Stimulated activated CD4-positive, alpha-beta T cell treated with anti-CD3 and anti-CD28 coated beads, Interleukin-15, amount 100 ng/mL, for 24 hours (primary cell): ENCODE measurements around the gene WASF2.
"Not testable (repeated sequence)": the region's sequence is repeated elsewhere in the genome, so short reads cannot be mapped to it uniquely, and the experiment has no call there.

Source experiments
- DNase-seq: peaks from one replicate; pipeline ENCODE4 v3.0.0-alpha.2; 2020

Gene WASF2

GRCh38 chr1:27521336-27521831 lies 31.4 kb upstream of the WASF2 start:
- DNase-seq, result peak; percentile 68

DNA sequence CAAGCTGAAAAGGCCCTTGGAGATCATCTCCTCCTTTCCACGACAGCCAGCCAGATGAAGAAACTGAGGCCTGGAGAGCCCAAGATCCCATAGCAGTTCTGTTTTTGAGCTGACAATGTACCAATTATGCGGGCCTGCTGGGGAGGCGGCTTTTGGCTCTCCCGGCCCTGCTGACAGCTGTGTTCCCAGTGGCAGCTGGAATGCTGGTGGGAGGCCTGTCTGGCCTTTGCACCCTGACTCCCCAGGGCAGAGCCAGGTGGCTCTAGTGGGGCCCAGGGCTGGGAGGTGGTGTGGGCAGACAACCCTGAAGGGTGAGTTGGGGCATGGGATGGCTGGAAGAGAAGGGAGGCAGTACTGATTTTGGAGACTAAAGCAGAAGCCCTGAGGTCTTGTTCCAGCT lies 30.7 kb upstream of the WASF2 start:
- no peak for DNase-seq

GRCh38 chr1:27519331-27520258 lies 29.6 kb upstream of the WASF2 start:
- no peak for DNase-seq

DNA sequence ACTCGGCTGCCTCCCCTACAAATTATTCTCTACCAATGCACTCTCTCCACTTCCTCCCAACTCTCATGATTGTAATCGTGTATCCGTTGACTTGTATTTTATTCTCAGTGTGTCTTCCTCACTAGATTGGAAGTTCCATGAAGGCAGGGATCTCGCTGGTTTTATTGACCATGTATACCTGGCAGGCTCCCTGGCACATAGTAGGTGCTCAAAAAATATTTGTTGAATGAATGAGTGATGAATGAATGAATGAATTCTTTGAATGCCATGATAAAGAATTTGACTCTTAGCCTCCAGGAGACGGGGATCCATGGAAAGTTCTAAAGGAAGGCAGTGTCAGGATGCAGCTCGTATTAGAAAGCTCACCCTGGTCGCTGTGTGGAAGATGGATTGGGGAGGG lies 28.8 kb upstream of the WASF2 start:
- no peak for DNase-seq

- no peak for DNase-seq
Observed at GRCh38 chr1:27517907-27518718, 28.1 kb upstream of the WASF2 start.

- DNase-seq, result no peak
Observed at GRCh38 chr1:27517301-27517700, 27.3 kb upstream of the WASF2 start.

DNA sequence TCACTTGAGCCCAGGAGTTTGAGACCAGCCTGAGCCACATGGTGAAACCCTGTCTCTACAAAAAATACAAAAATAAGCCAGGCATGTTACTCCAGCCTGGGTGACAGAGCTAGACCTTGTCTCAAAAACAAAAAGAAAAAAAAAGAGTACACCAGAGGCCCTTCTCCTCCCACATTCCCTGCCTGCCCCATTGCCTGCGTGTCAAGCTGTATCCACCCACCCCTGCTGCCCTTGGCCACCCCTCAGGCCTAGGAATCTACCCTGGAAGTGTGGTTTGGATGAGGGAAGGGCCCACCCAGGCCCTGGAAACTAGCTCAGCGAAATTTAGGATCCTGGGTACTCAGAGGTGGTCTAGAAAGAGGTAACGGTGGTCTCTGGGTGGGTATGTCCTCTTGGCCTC lies 25.7 kb upstream of the WASF2 start:
- DNase-seq, result no peak

DNA sequence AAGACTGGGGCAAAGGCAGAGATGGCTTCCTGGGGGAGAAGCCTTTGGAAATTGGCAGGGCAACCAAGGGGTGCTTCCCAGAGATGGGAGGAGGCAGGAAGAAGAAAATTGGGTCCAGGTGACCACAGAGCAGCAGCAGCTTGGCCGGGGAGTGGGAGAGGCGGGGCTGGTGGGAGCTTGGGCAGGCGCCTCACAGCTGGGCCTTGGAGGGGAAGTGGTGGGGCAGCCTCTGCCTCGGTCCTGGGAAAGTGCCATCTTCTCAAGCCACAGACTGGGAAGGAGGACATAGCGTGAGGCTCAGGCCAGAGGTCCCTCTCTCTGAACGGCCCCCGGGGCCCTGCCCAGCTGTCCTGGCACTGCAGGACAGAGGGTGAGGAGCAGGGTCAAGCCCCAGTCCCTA lies 24.0 kb upstream of the WASF2 start:
- DNase-seq, result no peak

DNA sequence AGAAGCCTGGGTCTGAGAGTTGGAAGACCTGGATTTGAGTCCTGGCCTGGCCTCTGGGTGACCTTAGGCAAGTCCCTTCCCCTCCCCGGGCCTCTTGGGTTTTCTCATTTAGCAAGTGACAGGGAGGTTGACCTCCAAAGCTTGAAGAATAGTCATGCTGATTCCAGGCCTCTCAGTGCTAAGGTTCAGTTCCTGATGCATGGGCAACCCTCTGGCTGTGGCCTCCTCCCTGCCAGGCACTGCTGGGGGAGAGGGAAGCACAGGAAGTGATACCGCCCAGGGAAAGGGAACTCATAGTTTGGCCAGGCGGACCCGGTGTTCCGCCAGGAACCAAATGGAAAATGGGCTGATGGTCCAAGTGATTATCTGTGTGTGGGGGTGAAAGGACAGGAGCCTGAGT lies 23.6 kb upstream of the WASF2 start:
- DNase-seq, result no peak

GRCh38 chr1:27509127-27510080 lies 19.4 kb upstream of the WASF2 start:
- DNase-seq, result no peak

GRCh38 chr1:27507960-27508665 lies 18.1 kb upstream of the WASF2 start:
- no peak for DNase-seq

DNA sequence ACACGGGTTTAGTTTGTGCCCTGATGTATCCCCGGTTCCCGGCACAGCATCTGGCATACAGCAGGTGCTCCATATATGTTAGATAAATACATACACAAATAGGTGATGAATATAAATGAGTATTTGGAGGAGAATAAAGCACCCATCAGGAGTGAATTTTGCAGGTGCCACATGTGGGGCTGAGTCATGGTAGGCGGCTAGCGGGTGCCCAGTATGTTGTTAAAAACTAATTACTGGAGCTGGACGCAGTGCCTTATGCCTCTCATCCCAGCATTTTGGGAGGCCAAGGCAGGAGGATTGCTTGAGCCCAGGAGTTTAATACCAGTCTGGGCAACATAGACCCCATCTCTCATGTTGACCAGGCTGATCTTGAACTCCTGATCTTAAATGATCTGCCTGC lies 16.7 kb upstream of the WASF2 start:
- no peak for DNase-seq

- no peak for DNase-seq
Observed at GRCh38 chr1:27505420-27505680, 15.4 kb upstream of the WASF2 start.

DNA sequence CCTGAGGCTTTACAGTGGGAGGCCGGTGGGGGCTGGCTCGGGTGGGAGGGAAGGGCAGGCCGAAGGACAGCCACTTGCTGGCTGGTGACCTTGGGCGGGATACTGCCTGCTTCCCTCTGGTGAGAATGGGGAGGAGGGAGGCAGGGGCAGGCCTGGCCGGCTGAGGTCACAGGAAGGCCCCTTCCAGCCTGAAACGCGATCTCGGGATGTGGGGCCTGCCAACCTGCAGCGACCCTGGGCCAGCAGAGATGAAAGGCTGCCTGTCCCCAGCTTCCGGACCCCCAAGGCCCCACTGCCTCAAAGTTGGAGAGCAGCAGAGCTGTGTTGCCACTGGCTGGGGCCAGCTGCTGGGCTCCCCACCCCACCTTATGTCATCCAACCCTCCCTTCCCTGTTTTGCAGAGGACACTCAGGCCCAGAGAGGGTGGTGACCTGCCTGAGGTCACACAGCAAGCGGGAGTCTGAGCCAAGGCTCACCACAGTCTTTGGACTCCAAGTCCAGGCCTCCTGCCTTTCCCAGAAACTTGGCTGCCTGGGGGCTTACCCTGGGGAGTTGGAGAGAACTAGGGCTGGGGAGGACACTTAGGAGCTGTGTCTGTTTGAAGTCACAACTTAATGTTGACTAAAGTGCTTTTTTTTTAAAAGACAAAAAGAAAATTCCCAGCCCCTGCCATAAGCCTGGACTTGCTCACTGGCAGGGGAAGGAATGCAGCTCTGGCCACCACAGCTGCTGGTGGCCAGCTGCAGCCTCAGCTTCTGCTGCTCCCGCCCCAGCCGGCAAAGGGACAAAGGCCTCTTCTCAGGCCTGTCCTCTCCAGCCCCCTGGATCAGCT lies 14.8 kb upstream of the WASF2 start:
- no peak for DNase-seq

DNA sequence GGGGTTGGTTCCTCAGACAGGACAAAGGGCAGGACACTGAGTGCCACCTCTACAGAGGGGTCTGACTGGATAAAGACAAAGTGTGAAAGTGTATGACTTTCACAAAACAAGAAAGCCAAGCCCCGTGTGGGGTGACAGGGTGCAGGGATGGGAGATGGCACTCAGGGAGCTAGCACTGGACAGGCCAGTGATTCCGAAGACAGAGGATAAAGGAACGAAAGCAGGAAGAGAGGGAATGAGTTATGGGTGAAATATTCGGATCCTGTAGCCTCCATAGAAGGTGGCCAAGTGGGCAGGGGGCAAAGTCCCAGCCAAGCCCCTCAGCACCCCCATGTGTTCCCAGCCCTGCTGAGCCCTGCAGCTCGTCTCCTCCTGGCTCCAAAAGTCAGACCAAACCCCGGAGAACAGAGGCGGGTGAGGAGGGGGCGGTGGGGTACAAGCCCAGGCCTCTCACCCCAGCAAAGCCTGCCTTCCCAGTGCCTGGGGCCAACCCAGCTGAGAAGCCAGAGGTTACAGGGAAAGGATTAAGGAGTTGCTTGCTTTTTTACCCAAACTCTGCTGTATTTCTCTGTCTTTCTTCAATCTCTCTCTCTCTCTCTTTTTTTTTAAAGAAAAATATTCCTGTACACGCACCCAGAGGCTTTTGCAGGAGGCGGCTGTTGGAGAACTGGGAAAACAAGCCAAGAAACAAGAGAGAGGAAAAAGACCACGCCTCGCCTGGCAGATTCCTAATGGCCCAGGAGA lies 14.0 kb upstream of the WASF2 start:
- no peak for DNase-seq

- no peak for DNase-seq
Observed at GRCh38 chr1:27503033-27503432, 13.1 kb upstream of the WASF2 start.

DNA sequence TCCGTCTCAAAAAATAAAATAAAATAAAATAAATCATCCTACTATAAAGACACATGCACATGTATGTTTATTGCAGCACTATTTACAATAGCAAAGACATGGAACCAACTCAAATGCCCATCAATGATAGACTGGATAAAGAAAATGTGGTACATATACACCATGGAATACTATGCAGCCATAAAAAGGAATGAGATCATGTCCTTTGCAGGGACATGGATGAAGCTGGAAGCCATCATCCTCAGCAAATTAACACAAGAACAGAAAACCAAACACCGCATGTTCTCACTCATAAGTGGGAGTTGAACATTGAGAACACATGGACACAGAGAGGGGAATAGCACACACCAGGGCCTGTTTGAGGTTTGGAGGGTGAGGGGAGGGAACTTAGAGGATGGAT lies 11.2 kb upstream of the WASF2 start:
- not testable (repeated sequence) for DNase-seq

GRCh38 chr1:27499142-27499541 lies 9.2 kb upstream of the WASF2 start:
- DNase-seq, result no peak

- DNase-seq, result no peak
Observed at GRCh38 chr1:27496604-27497155, 6.7 kb upstream of the WASF2 start.

DNA sequence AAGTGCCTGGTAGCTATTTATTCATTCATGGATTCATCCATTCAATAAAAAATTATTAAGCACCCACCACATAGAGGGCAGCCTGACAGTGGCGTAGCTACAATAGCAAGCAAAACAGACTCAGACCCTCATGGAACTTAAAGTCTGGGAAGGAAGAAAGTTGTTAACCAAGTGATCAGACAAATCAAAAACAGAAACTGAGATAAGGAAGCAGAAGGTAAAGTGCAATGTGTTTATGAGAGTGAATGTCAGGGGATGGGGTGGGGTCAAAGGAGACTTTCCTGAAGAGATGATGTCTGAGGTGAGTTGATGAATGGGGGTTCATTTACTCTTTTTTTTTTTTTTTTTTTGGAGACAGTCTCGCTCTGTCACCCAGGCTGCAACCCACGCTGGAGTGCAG lies 2.8 kb upstream of the WASF2 start:
- DNase-seq, result no peak
